HL-60/S4 treated with retinoic acid at 250 ng/mL for 4 days and 3 days (cell line): ENCODE data around the gene OR2V1.

ENCODE experiments used
- in situ Hi-C: fragments of 300-500 bp; cut with MboI; formaldehyde crosslinking; loops from 2 replicates; pipeline ENCODE4 v1.7.0; 2022; ENCODE audit warnings: low sequenced_read_pairs

Gene OR2V1

GRCh38 chr5:181081989-181082388 is 49.0 kb downstream of the OR2V1 start:
- in situ Hi-C loops = no loop called here

- in situ Hi-C loops = no loop called here
Measured at GRCh38 chr5:181076920-181077319, 54.0 kb downstream of the OR2V1 start.
